A673 (cell line): ENCODE measurements around the gene MYRIP.

Experiments
- CTCF ChIP-seq: fragments of 300-800, 200-600 bp; sonication (generic); conservative IDR thresholded peaks from 2 replicates; pipeline ENCODE4 v1.5.1; 2017; ENCODE audit warnings: low read depth, mild to moderate bottlenecking, antibody characterized with exemption, low read length, moderate library complexity, mixed read lengths
- EZH2 ChIP-seq: fragments of 200-600 bp; sonication (generic); IDR thresholded peaks from 2 replicates; pipeline ENCODE4 v1.6.1; 2017; ENCODE audit warnings: borderline replicate concordance, low read depth, mild to moderate bottlenecking, mixed read lengths, antibody characterized with exemption, low read length; ENCODE audit not compliant: poor library complexity, severe bottlenecking

- no peak for TF ChIP-seq CTCF
- no peak for TF ChIP-seq EZH2
These were observed 213.0 kb downstream of the MYRIP start for GRCh38 chr3:40022297-40022827.
